HTR-8/SVneo (cell line): ENCODE measurements around the gene IQCM.

ENCODE experiments used
- DNase-seq: peaks from one replicate; pipeline ENCODE4 v3.0.0; 2011; ENCODE audit warnings: low spot score, mixed read lengths; ENCODE audit not compliant: insufficient read length
- FAIRE-seq: peaks from 2 replicates; lab custom pipeline; 2011; peaks lifted over from hg19 to GRCh38; lab: Jason Lieb, UNC

The IQCM gene

GRCh38 chr4:149815743-149816142 lies at the start of gene IQCM:
IQCM (minus strand) TSS chr4:149815843; CDS start chr4:149742691, 73,152 bp downstream.
- FAIRE-seq = no peak
- DNase-seq = no peak

GRCh38 chr4:149857446-149857845 lies 41.8 kb upstream of the IQCM start:
- DNase-seq = no peak
- no peak for FAIRE-seq

GRCh38 chr4:149845743-149846142 lies 30.1 kb upstream of the IQCM start:
- FAIRE-seq (no peak), DNase-seq (no peak)

- no peak for FAIRE-seq
Measured at GRCh38 chr4:149841686-149842085, 26.0 kb upstream of the IQCM start.

GRCh38 chr4:149838036-149838435 lies 22.4 kb upstream of the IQCM start:
- DNase-seq (no peak), FAIRE-seq (no peak)

More at GRCh38 chr4:149841686-149842085, 26.0 kb upstream of the IQCM start:
- no peak for DNase-seq

GRCh38 chr4:149836546-149836945 lies 20.9 kb upstream of the IQCM start:
- FAIRE-seq = peak; percentile 65
- peak; percentile 15 for DNase-seq

- FAIRE-seq = no peak
- DNase-seq = no peak
Measured at GRCh38 chr4:149835280-149835679, 19.6 kb upstream of the IQCM start.

GRCh38 chr4:149831656-149832208 lies 16.1 kb upstream of the IQCM start:
- FAIRE-seq (no peak), DNase-seq (no peak)

- FAIRE-seq = no peak
- DNase-seq = no peak
Measured at GRCh38 chr4:149830823-149831222, 15.2 kb upstream of the IQCM start.

GRCh38 chr4:149825336-149825735 lies 9.7 kb upstream of the IQCM start:
- FAIRE-seq = peak; percentile 48
- DNase-seq = peak; percentile 7

GRCh38 chr4:149823769-149824221 lies 8.2 kb upstream of the IQCM start:
- DNase-seq (peak; percentile 59), FAIRE-seq (peak; percentile 57)

GRCh38 chr4:149801416-149801815 lies 14.2 kb downstream of the IQCM start:
- DNase-seq (no peak), FAIRE-seq (no peak)

- DNase-seq (no peak), FAIRE-seq (no peak)
Measured at GRCh38 chr4:149799546-149799945, 16.1 kb downstream of the IQCM start.

GRCh38 chr4:149796381-149796780 lies 19.3 kb downstream of the IQCM start:
- DNase-seq = no peak
- no peak for FAIRE-seq

GRCh38 chr4:149795256-149795655 lies 20.4 kb downstream of the IQCM start:
- peak; percentile 4 for FAIRE-seq
- no peak for DNase-seq

- no peak for FAIRE-seq
- DNase-seq = no peak
Measured at GRCh38 chr4:149794352-149794751, 21.3 kb downstream of the IQCM start.

GRCh38 chr4:149793459-149793858 lies 22.2 kb downstream of the IQCM start:
- FAIRE-seq (no peak), DNase-seq (no peak)

- DNase-seq (no peak), FAIRE-seq (no peak)
Measured at GRCh38 chr4:149791851-149792250, 23.8 kb downstream of the IQCM start.

- FAIRE-seq (peak; percentile 13), DNase-seq (no peak)
Measured at GRCh38 chr4:149790172-149790907, 25.3 kb downstream of the IQCM start.

GRCh38 chr4:149788300-149788699 lies 27.3 kb downstream of the IQCM start:
- FAIRE-seq (no peak), DNase-seq (no peak)

- no peak for DNase-seq
Measured at GRCh38 chr4:149785696-149786431, 29.8 kb downstream of the IQCM start.

More at GRCh38 chr4:149785696-149786431, 29.8 kb downstream of the IQCM start:
- no peak for FAIRE-seq
